Uterus (tissue), 2 donors: ENCODE results near the gene UBXN1.

Experiments
- CTCF ChIP-seq, 4 experiments: fragments of 200-600 bp in 2 of 4; fragments of 450-650 bp in 2 of 4; sonication (generic) in 2 of 4; IDR thresholded peaks; one replicate each; pipeline ENCODE4 v1.5.1; 2016 to 2019; ENCODE audit warnings: antibody characterized with exemption in 4 of 4, mild to moderate bottlenecking in 2 of 4, moderate library complexity in 1 of 4
- POLR2A ChIP-seq, 2 donors: fragments of 450-650 bp; IDR thresholded peaks; one replicate each; pipeline ENCODE4 v1.6.1; 2016; ENCODE audit warnings: antibody characterized with exemption in 2 of 2, mild to moderate bottlenecking in 1 of 2, moderate library complexity in 1 of 2

DNA sequence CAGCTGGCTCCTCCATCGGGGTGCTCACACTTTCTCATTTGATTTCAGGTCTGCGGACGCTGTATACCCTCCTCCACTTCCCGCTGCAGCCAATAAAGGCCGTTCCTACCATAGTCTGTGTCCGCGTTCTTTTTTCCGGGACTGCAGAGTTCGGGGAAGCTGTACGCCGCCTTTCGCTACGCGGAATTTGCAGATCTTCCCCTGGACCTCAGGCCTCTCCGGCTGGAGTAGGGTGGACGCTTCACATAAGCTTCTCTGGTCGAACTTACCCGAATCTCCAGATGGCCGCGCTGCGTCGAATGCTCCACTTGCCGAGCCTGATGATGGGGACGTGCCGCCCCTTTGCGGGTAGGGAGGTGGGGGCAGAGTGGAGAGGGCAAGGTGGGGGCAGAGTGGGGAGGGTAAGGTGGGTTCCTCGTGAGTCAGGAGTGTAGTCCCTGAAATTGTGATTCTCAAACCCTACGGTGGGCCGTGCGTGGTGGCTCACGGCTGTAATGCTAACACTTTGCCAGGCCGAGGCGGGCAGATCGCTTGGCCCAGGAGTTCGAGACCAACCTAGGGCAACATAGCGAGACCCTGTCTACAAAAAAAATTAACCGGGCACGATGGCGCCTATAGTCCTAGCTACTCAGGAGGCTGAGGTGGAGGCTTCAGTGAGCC is 13.1 kb downstream of the UBXN1 start:
- TF ChIP-seq CTCF (IDR thresholded peaks at IDR 0.05) (no peak), POLR2A (IDR thresholded peaks at IDR 0.05) (no peak)
